A673 (cell line): Measurements from ENCODE around the gene YIF1A. TPM values are rescaled to one million over a fixed set of nuclear protein-coding genes. Genes with fewer than 3 reads are reported as not detected.
A peak's percentile ranks its signal among the peaks of the same experiment; 100 is the strongest.

Source experiments
- BruUV-seq: library from RNA; stranded (reverse); fragments of 400-500 nt; replicated peaks from 2 replicates; lab custom pipeline; 2021; lab: Mats Ljungman, UMichigan
- CTCF ChIA-PET: fragments of 300-600 bp; sonication (Branson Sonifier 250); formaldehyde crosslinking; loops from one replicate; lab custom pipeline; 2022; ENCODE audit warnings: antibody characterized with exemption; lab: Charles Lee
- POLR2A ChIA-PET: fragments of 300-600 bp; sonication (Branson Sonifier 250); formaldehyde crosslinking; loops from one replicate; lab custom pipeline; 2022; ENCODE audit warnings: antibody characterized with exemption; ENCODE audit not compliant: low non-redundant PET; lab: Charles Lee
- DNase-seq: peaks from one replicate; pipeline ENCODE4 v3.0.0-alpha.2; 2015; ENCODE audit warnings: low spot score
- H3K27ac ChIP-seq: fragments of 200-600 bp; sonication (generic); 2 replicates; pipeline ENCODE4 v1.5.1; 2016; ENCODE audit warnings: mixed run types, low read depth, mild to moderate bottlenecking, mixed read lengths, antibody characterized with exemption, low read length; ENCODE audit not compliant: poor library complexity, severe bottlenecking
- H3K27me3 ChIP-seq: fragments of 200-600 bp; sonication (generic); replicated peaks from 2 replicates; pipeline ENCODE4 v1.6.1; 2017; ENCODE audit warnings: mixed run types, low read depth, mild to moderate bottlenecking, mixed read lengths, antibody characterized with exemption, low read length; ENCODE audit not compliant: insufficient read depth, poor library complexity
- H3K36me3 ChIP-seq: fragments of 200-600 bp; sonication (generic); 2 replicates; pipeline ENCODE4 v1.6.1; 2016; ENCODE audit warnings: mixed run types, mild to moderate bottlenecking, mixed read lengths, antibody characterized with exemption, low read length; ENCODE audit not compliant: insufficient read depth, poor library complexity, severe bottlenecking
- H3K4me1 ChIP-seq: fragments of 200-600 bp; sonication (generic); 2 replicates; pipeline ENCODE4 v1.6.1; 2017; ENCODE audit warnings: mixed run types, mild to moderate bottlenecking, mixed read lengths, antibody characterized with exemption, low read length; ENCODE audit not compliant: insufficient read depth, poor library complexity, severe bottlenecking
- H3K4me3 ChIP-seq: fragments of 200-600 bp; sonication (generic); 2 replicates; pipeline ENCODE4 v1.5.1; 2016; ENCODE audit warnings: low read depth, mixed run types, mild to moderate bottlenecking, mixed read lengths, low read length; ENCODE audit not compliant: poor library complexity, severe bottlenecking
- H3K9me3 ChIP-seq: fragments of 200-600 bp; sonication (generic); 2 replicates; pipeline ENCODE4 v1.6.1; 2016; ENCODE audit warnings: mixed run types, low read depth, mild to moderate bottlenecking, mixed read lengths, antibody characterized with exemption, low read length; ENCODE audit not compliant: poor library complexity, severe bottlenecking
- EZH2 ChIP-seq: fragments of 200-600 bp; sonication (generic); IDR thresholded peaks from 2 replicates; pipeline ENCODE4 v1.6.1; 2017; ENCODE audit warnings: borderline replicate concordance, low read depth, mild to moderate bottlenecking, mixed read lengths, antibody characterized with exemption, low read length; ENCODE audit not compliant: poor library complexity, severe bottlenecking
- intact Hi-C: fragments of 100-400 bp; cut with micrococcal nuclease; formaldehyde crosslinking; loops from one replicate; pipeline ENCODE4 v1.10.0; 2022; ENCODE audit not compliant: unreplicated experiment
- total RNA-seq: library from RNA; stranded (reverse); gene quantifications from 2 replicates; pipeline ENCODE4 v1.2.3, GENCODE V29; 2021
- TF ChIP-seq, protein P1 (sequence below): fragments of 300-800, 200-600 bp; sonication (generic); conservative IDR thresholded peaks from 2 replicates; pipeline ENCODE4 v1.5.1; 2017; ENCODE audit warnings: low read depth, mild to moderate bottlenecking, antibody characterized with exemption, low read length, moderate library complexity, mixed read lengths

The YIF1A gene
- total RNA-seq, 1 experiment from 2014 or later: 125 TPM

DNA sequence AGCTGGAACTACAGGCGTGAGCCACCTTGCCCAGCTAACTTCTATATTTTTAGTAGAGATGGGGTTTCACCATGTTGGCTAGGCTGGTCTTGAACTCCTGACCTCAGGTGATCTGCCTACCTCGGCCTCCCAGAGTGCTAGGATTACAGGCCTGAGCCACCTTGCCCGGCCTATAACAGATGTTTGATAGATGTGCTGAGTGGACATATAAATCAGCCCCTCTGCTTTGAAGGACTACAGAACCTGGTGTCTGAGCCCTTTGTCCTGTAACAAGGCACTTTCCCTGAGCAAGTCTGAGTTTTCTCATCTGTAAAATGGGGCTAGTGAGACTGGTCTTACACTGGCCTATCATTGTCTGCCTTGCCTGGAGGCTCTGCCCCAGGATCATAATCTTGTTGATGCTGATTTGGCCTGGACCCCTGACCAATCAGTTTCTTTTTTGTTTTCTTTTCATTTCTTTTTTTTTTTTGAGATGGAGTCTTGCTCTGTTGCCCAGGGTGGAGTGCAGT is 40.3 kb upstream of the YIF1A start:
- no peaks in the 10 kb centered on the region for H3K9me3 ChIP-seq
- POLR2A ChIA-PET: interaction anchor here (0.6 kb wide), 1 partner anchor 198 kb away, joined by 9 read pairs; no protein-coding TSS in a partner anchor
- H3K4me3 ChIP-seq: no peak overlapping the region
- DNase-seq: no peak
- H3K27ac ChIP-seq: no peak overlapping the region
- intact Hi-C loops: loop anchor here (5.0 kb wide), 1 partner anchor 107 kb away; no protein-coding TSS in a partner anchor
- CTCF ChIA-PET: interaction anchor here (0.6 to 1.1 kb wide), 2 partner anchors 13 to 17 kb away, joined by 7 to 17 read pairs; partner anchors contain the start of gene CD248
- H3K27me3 ChIP-seq: no peaks in the 10 kb centered on the region
- no TSS peak for BruUV-seq
- peaks cover 24% of the 10 kb centered on the region for H3K4me1 ChIP-seq
- TF ChIP-seq, protein P1, sequence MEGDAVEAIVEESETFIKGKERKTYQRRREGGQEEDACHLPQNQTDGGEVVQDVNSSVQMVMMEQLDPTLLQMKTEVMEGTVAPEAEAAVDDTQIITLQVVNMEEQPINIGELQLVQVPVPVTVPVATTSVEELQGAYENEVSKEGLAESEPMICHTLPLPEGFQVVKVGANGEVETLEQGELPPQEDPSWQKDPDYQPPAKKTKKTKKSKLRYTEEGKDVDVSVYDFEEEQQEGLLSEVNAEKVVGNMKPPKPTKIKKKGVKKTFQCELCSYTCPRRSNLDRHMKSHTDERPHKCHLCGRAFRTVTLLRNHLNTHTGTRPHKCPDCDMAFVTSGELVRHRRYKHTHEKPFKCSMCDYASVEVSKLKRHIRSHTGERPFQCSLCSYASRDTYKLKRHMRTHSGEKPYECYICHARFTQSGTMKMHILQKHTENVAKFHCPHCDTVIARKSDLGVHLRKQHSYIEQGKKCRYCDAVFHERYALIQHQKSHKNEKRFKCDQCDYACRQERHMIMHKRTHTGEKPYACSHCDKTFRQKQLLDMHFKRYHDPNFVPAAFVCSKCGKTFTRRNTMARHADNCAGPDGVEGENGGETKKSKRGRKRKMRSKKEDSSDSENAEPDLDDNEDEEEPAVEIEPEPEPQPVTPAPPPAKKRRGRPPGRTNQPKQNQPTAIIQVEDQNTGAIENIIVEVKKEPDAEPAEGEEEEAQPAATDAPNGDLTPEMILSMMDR: no peak
- TF ChIP-seq EZH2: no peak
- H3K36me3 ChIP-seq: no peaks in the 10 kb centered on the region

DNA sequence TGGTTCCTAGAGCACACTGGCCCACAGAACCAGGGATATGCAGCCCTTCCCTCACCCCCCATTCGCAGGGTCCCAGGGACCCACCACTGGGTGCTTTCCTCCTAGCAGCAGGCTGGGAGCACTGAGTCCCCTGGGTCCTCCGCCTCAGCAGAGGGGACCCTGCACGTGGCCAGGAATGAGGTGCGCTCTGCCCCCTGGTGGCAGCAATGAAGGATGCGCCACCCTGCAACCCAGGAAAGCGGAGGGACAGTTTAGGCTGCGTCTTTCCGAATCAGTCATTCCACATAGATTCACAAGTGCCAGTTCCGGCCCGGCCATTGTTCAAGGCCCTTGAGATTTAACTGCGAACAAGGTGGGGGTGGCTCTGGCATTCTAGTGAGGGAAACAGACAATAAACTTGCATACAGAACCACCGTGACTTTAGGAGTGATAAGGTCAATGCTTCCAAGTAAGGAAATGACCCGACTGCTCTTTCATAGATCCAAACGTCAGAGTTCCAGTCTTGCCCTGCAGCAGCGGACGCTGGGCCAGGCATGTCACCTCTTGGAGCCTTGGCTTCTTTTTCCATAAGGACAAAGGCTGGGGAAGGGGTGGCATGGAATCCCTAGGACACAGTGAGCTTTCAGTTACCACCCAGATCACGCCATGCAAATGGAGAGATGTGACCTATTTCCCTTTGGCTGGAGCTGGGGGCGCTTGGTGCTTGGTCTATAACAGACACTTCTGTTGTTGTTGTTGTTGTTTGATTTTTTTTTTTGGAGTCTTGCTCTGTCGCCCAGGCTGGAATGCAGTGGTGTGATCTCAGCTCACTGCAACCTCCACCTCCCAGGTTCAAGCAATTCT is 39.6 kb upstream of the YIF1A start:
- CTCF ChIA-PET: interaction anchor here (0.5 to 1.1 kb wide), 5 partner anchors 12 to 57 kb away, joined by 3 to 17 read pairs (median 5); partner anchors contain the start of gene CD248
- Histone ChIP-seq H3K4me3 (no peak overlapping the region), H3K27me3 (no peaks in the 10 kb centered on the region), H3K4me1 (peaks cover 24% of the 10 kb centered on the region), H3K27ac (peak overlapping the region; percentile 59), H3K36me3 (no peaks in the 10 kb centered on the region), H3K9me3 (no peaks in the 10 kb centered on the region)
- no peak for TF ChIP-seq EZH2
- TF ChIP-seq, protein P1: peak; percentile 100
- intact Hi-C loops: loop anchor here (1.0 to 5.0 kb wide), 2 partner anchors 16 to 106 kb away; no protein-coding TSS in a partner anchor
- peak; percentile 95 for DNase-seq
- no TSS peak for BruUV-seq
- POLR2A ChIA-PET: interaction anchor here (0.6 kb wide), 1 partner anchor 199 kb away, joined by 9 read pairs; no protein-coding TSS in a partner anchor

DNA sequence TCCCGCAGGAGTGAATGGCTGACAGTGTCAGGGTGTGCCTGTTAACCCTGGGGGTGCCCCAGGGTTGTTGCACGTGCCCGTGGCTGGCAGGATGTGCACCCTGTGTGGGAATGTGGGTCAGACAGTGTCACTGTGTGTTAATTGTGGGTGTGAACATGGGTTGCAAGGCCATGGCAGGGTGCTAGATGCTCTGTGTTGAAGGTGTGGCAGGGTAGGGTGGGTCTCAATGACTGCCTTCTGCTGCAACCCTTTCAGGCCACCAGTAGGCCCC is 39.0 kb upstream of the YIF1A start:
- no peaks in the 10 kb centered on the region for H3K27me3 ChIP-seq
- peak overlapping the region; percentile 59 for H3K27ac ChIP-seq
- intact Hi-C loops: loop anchor here (1.0 to 5.0 kb wide), 2 partner anchors 16 to 106 kb away; no protein-coding TSS in a partner anchor
- H3K36me3 ChIP-seq: no peaks in the 10 kb centered on the region
- ChIA-PET CTCF (no interaction called here), POLR2A (no interaction called here)
- BruUV-seq: no TSS peak
- no peak for DNase-seq
- peaks cover 24% of the 10 kb centered on the region for H3K4me1 ChIP-seq
- no peak for TF ChIP-seq EZH2
- TF ChIP-seq, protein P1: no peak
- no peak overlapping the region for H3K4me3 ChIP-seq
- H3K9me3 ChIP-seq: no peaks in the 10 kb centered on the region
